Measurements from ENCODE around the gene CEACAM7.

GRCh38 chr19:41687419-41687818 is 651 bp downstream of the CEACAM7 start:
- TF ChIP-seq CTCF (IDR thresholded peaks at IDR 0.05; ENCODE audit: low read length) (no peak), EZH2 (IDR thresholded peaks at IDR 0.05; ENCODE audit: borderline replicate concordance, low read length) (no peak)

Data from OCI-LY1 (cell line).